GM19023 (cell line): ENCODE results near the gene MTG1.
"Not testable (repeated sequence)": the region's sequence is repeated elsewhere in the genome, so short reads cannot be mapped to it uniquely, and the experiment has no call there.

ENCODE experiments used
- ATAC-seq: cut with Tn5 transposase; IDR thresholded peaks from one replicate; pipeline ENCODE4 v1.9.1; 2021; ENCODE audit warnings: mild to moderate bottlenecking, moderate library complexity; ENCODE audit not compliant: unreplicated experiment

MTG1 gene

DNA sequence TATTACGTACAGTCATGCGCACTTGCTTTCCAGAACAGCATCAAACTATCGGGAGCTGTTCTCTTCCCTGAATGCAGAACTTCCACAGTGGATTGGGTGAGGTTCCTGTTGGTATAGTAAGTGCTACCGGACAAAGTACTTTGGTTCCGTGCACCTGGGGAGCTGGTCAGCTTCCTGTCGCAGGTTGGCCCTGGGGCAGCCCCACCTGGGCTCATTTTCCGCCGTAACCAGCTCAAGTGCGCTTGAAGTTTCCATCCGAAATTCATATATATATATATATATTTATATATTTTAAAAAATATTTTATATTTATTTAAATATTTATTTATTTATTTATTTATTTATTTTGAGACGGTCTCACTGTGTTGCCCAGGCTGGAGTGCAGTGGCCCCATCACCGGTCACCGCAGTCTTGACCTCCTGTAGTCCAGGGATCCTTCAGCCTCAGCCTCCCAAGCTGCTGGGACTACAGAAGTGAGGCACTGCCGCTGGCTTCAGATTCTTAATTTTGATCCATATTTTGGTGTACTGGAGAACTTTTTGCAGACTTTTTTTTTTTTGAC lies 66.3 kb downstream of the MTG1 start:
- ATAC-seq: no peak

DNA sequence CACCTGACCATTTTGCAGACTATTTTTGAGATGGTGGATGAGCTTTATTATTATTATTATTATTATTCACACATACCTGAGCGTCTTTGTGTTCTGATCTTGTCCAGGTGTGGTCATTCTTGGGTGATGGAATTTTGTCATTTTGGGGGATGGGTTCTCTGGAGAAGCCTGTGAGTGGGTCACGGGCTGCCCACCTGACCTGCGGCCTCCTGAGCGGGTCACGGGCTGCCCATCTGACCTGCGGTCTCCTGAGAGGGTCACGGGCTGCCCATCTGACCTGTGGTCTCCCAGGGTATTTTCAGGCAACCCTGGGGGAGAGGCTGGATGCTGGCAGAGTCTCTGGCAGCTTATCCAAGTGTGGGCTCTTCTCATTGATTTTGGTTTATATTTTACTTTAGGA lies 67.1 kb downstream of the MTG1 start:
- no peak for ATAC-seq

DNA sequence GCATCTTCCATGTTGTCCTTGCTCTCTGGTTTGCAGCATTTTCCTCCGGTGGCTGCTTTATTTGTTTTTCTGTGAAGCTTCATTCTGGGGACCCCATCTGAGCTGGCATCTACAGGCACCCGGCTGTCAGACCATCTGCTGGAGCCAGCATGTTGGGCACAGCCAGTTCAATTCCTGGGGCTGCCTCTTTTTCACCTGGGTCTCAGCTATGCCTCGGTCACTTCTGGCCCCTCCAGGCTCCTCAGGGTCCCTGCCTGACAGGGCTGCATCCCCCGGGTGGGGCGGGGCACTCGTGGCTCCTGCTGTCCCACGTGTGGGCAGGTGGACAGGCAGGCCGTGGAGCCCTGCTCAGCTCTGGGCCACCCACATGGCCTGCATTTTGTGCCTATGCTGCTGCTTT lies 67.9 kb downstream of the MTG1 start:
- ATAC-seq: no peak

DNA sequence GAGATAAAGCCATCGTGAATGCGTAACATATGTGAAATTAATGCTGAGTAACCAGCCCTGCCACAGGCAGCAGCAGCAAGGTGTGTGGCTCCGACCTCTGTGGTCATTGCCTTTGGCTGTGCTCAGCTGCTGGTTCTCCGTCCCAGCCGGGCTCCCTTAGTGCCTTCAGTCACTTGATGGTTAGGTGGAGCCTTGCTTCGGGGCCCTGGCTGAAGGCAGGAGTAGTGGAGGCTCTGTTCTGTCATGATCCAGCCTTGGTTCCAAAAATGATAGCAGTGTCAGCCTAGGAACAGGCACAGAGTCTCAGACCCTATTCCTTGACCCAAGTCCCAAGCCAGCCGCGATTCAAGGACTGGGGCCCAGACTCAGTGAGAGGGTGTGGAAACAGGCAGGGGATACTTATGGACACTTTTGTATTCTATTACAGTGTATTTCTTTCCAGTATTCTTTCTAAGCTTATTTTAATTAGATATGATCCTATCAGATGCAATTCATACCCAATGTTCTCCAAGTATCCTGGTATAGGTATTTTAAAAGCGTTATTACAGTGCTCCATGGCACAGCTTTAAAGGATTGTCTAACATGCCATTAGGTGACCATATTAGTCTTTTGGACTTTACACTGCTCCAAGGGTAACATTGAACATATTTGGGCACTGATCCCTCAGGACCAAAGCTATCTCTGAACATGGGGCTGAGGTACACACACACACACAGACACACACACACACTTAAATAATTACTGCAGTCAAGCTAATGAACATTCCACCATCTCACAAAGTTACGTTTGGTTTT lies 68.8 kb downstream of the MTG1 start:
- no peak for ATAC-seq

DNA sequence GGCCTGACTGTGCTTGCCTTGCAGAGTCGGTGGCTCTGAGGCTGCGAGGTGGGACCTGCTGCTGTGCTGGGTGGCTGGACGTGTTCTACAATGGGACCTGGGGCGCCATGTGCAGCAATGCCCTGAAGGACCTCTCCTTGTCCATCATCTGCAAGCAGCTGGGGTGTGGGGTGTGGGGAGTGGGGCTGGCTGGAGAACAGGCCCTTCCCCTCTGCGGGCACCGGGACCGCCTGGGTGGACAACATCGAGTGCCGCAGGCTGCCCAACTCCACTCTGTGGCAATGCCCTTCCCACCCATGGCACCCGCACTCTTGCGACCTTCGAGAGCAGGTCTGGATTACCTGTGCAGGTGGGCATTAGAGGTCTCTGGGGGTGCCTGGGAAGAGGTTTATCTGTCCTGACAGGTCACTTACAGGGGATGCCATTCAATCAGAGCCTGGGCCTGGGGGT lies 70.7 kb downstream of the MTG1 start:
- no peak for ATAC-seq

DNA sequence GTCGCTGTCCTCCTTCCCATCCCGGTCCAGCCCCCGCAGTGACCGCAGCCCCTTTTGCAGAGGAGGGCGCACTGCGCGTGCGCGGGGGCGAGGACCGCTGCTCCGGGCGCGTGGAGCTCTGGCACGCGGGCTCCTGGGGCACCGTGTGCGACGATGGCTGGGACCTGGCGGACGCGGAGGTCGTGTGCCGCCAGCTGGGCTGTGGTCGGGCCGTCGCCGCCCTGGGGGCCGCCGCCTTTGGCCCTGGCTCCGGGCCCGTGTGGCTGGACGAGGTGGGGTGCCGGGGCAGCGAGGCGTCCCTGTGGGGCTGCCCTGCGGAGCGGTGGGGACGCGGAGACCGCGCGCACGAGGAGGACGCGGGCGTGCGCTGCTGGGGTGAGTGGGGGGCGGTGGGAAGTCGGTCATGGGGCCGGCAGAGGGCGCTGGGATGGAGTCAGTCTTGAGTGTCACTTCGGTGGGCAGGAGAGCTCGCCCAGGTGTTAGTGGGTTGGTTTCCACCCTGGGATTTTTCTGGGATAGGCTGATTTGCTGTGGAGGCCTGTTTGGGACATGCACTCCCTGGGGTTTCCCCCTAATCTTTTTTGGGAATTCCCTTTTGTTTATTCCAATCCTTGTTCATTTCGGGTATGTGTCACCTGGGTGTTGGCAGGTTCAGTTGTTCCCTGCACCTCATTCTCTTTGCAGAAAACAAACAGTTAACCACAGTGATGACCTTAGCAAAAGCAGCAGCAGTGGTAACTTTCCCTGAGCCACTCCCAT lies 71.4 kb downstream of the MTG1 start:
- no peak for ATAC-seq

DNA sequence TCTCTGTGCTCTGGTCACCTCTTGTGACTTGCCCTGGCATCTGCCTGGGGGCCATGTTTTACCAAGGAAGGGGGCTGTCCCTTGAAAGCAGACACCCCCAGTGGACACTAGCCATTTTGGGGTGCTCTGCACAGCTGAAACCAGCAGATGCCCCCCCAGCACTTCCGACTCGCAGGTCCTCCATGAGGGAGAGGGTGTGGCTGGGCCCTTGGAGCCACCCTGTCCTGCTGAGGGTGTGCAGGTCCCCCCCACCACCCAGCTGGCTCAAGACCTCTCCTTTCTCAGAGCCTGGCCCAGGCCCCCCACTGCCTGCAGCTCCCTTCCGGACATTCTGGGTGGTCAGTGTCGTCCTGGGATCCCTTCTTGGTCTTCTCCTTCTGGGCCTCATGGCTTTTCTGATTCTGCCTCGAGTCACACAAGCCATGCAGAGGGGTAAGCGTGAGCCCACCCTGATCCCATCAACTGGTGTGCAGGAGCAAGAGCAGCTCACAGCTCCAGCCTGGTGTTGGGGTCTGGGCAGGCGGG lies 72.1 kb downstream of the MTG1 start:
- no peak for ATAC-seq

DNA sequence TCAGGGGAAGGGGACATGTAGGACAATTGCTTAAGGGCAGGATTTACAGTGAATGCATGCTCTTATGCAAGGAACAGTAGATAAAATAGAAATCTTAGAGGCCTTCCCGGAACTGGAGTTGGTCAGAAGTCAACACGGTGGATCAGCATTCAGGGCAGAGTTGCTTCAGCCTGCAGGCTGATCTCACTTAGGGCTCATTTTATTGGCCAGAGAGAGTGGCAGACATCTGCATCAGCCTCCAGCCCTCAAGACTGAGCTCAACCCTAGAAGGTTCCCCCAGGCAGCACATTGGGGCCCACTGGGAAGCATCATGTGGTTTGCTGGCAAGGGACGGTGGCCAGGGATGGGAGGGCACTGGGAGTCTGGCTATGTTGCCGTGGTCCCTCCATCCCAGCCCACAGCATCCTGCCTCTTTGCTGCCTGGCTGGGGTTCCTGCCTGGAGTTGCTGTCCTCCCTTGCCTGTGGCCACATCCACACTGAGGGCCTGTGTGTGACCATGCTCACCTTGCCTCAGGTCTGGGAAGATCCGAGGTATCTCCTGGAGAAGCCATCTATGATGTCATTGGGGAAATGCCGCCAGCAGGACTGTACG lies 72.8 kb downstream of the MTG1 start:
- no peak for ATAC-seq

DNA sequence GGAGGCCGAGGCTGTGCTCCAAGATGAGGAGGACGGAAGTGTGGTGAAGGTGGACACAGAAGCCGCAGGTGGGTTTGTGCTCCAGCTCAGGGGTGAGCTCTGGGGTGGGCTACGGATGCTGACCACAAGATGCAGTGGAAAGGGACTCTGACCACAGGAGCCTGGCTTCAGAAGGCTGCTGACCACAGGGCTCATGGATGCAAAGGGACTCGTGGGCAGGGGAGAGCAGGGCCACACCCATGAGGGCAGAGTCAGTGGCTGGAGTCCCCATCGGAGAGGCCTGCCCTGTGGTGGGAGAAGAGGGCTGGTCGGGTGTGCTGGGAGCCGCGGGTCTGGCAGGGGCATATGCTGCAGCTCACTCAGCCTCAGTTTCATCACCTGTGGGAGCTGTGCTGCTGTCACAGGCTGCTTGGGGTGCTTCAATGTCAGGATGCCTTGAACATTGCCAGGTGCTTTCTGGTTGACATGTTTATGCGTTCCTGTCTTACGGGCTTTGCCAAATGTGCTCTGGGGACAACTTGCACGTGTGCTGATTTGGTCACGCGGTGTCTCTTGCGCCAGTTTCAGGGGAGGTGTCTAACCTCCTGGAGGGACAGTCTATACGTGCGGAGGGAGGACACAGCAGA lies 73.4 kb downstream of the MTG1 start:
- ATAC-seq: no peak

DNA sequence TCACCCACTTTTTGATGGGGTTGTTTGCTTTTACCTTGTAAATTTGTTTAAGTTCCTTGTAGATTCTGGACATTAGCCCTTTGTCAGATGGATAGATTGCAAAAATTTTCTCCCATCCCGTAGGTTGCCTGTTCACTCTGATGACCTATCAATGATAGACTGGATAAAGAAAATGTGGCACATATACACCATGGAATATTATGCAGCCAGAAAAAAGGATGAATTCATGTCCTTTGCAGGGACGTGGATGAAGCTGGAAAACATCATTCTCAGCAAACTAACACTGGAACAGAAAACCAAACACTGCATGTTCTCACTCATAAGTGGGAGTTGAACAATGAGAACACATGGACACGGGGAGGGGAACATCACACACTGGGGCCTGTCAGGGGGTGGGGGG lies 75.2 kb downstream of the MTG1 start:
- not testable (repeated sequence) for ATAC-seq

DNA sequence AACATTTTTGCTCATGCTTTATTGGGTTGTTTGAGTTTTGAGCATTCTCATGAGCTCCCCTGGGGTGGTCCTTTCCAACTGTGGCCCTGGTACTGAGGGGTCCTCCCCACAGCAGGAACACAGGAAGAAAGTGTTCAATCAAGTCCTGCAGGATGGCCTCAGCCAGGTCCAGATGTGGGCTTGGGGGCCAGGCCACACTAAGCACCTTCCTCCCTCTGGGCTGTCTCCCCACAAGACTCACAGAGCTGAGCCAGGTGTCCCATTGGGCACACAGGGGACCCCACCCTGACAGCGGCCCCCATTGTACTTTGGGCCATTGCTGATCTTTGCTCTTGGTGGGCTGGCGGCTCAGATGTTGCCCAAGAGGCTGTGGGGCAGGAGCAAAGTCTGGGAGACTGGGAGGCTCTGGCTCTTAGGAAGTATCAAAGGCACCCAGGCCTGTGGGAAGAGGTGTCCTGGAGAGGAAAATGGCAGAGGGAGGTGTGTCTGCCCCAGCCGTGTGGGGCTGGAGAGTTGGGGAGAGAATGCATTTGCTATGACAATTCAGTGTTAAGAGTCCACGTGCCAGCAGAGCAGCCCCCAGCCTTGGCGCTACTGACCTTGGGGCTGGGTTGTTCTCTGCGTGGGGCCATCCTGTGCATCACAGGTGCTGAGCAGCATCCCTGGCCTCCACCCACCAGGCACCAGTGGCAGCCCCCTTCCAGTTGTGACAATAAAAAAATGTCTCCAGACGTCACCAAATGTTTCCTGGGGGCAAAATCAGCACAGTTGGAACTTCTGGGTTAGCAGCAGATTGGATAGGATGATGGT lies 77.5 kb downstream of the MTG1 start:
- ATAC-seq: no peak
